H1 (cell line): ENCODE data around the gene AGPS. TPM values are rescaled to one million over a fixed set of nuclear protein-coding genes. Genes with fewer than 3 reads are reported as not detected.

Experiments
- CTCF ChIA-PET: fragments of 300-600 bp; sonication (Branson Sonifier 250); formaldehyde crosslinking; loops from one replicate; lab custom pipeline; 2021; ENCODE audit not compliant: partially characterized antibody; lab: Charles Lee
- POLR2A ChIA-PET: fragments of 300-600 bp; sonication (Branson Sonifier 250); formaldehyde crosslinking; loops from one replicate; lab custom pipeline; 2021; ENCODE audit warnings: inconsistent platforms; ENCODE audit not compliant: partially characterized antibody; lab: Charles Lee
- DNase-seq, 2 experiments: peaks; one replicate each; pipeline versions ENCODE4 v3.0.0 to v3.0.0-alpha.2; 2010 to 2022; ENCODE audit warnings: low spot score in 2 of 2, low read depth in 1 of 2, mixed read lengths in 1 of 2
- FAIRE-seq: peaks from 2 replicates; lab custom pipeline; 2011; peaks lifted over from hg19 to GRCh38; lab: Jason Lieb, UNC
- H2AFZ ChIP-seq: 2 replicates; pipeline ENCODE4 v1.8.1; 2012; ENCODE audit warnings: low read length, inconsistent platforms
- H2AK5ac ChIP-seq: 2 replicates; pipeline ENCODE4 v1.6.1; 2013; ENCODE audit warnings: low read depth, low read length
- H2BK120ac ChIP-seq: replicated peaks from 2 replicates; pipeline ENCODE3; 2013; ENCODE audit warnings: low read depth, low read length, inconsistent platforms
- H2BK12ac ChIP-seq: 2 replicates; pipeline ENCODE4 v1.6.1; 2013; ENCODE audit warnings: low read depth, low read length
- H2BK15ac ChIP-seq: 2 replicates; pipeline ENCODE4 v1.6.1; 2013; ENCODE audit warnings: low read length
- H2BK20ac ChIP-seq: 2 replicates; pipeline ENCODE4 v1.6.1; 2013; ENCODE audit warnings: low read length
- H2BK5ac ChIP-seq: 2 replicates; pipeline ENCODE4 v1.6.1; 2013; ENCODE audit warnings: low read depth, low read length
- H3K14ac ChIP-seq: 2 replicates; pipeline ENCODE4 v1.6.1; 2013; ENCODE audit warnings: inconsistent platforms; ENCODE audit not compliant: insufficient read length
- H3K18ac ChIP-seq: 2 replicates; pipeline ENCODE4 v1.6.1; 2013; ENCODE audit warnings: low read length; ENCODE audit errors: extremely low read depth
- H3K23ac ChIP-seq: 2 replicates; pipeline ENCODE4 v1.6.1; 2013; ENCODE audit warnings: inconsistent platforms; ENCODE audit not compliant: insufficient read length
- H3K23me2 ChIP-seq: 2 replicates; pipeline ENCODE4 v1.6.1; 2013; ENCODE audit warnings: low read depth, low read length
- H3K27ac ChIP-seq: 2 replicates; pipeline ENCODE4 v1.6.1; 2011; ENCODE audit warnings: low read depth, low read length, inconsistent platforms
- H3K27me3 ChIP-seq, 4 experiments: replicated peaks in 1 of 4; 1 replicate in 1 of 4; 2 replicates in 3 of 4; pipeline versions ENCODE4 v1.6.1 to v1.8.1; 2011 to 2013; ENCODE audit warnings: low read length in 3 of 4, mild to moderate bottlenecking in 3 of 4, inconsistent platforms in 2 of 4, mixed read lengths in 2 of 4, moderate library complexity in 1 of 4; ENCODE audit not compliant: control insufficient read depth in 3 of 4, insufficient read depth in 3 of 4; ENCODE audit errors: extremely low read depth in 1 of 4
- H3K36me3 ChIP-seq, 4 experiments: 2 replicates each; pipeline versions ENCODE4 v1.6.1 to v1.8.1; 2011 to 2013; ENCODE audit warnings: mild to moderate bottlenecking in 4 of 4, low read length in 3 of 4, moderate library complexity in 2 of 4, control low read depth in 1 of 4, inconsistent platforms in 1 of 4; ENCODE audit not compliant: insufficient read depth in 4 of 4, control insufficient read depth in 2 of 4
- H3K4ac ChIP-seq: replicated peaks from 2 replicates; pipeline ENCODE3; 2013; ENCODE audit warnings: low read length, low read depth, mixed read lengths, inconsistent platforms; ENCODE audit not compliant: insufficient read length
- H3K4me1 ChIP-seq, 4 experiments: replicated peaks in 1 of 4; 1 replicate in 1 of 4; 2 replicates in 3 of 4; pipeline versions ENCODE4 v1.6.1 to v1.8.1; 2011 to 2013; ENCODE audit warnings: low read length in 3 of 4, inconsistent platforms in 2 of 4, mixed read lengths in 1 of 4; ENCODE audit not compliant: insufficient read depth in 4 of 4, control insufficient read depth in 3 of 4
- H3K4me2 ChIP-seq, 2 experiments: 2 replicates each; pipeline versions ENCODE4 v1.6.1 to v1.8.1; 2011 to 2013; ENCODE audit warnings: low read depth in 2 of 2, low read length in 2 of 2, control low read depth in 1 of 2, inconsistent platforms in 1 of 2, mild to moderate bottlenecking in 1 of 2; ENCODE audit not compliant: insufficient read depth in 1 of 2
- H3K4me3 ChIP-seq, 4 experiments: fragments of 200-600, 300-600 bp in 1 of 4; sonication (generic), shearing (Covaris generic), sonication (Bioruptor Twin) in 1 of 4; 2 replicates each; pipeline versions ENCODE4 v1.5.1 to v1.8.1; 2011 to 2016; ENCODE audit warnings: low read length in 4 of 4, low read depth in 3 of 4, control low read depth in 2 of 4, inconsistent platforms in 2 of 4, mild to moderate bottlenecking in 2 of 4, mixed read lengths in 1 of 4, moderate library complexity in 1 of 4; ENCODE audit not compliant: insufficient read depth in 2 of 4; ENCODE audit errors: extremely low read depth in 1 of 4
- H3K56ac ChIP-seq: replicated peaks from 2 replicates; pipeline ENCODE3; 2013; ENCODE audit warnings: low read depth, mild to moderate bottlenecking, mixed read lengths, low read length, inconsistent platforms; ENCODE audit not compliant: insufficient read length
- H3K79me1 ChIP-seq: 2 replicates; pipeline ENCODE4 v1.6.1; 2013; ENCODE audit warnings: low read depth, low read length, control low read depth
- H3K79me2 ChIP-seq, 2 experiments: 2 replicates each; pipeline versions ENCODE4 v1.6.1 to v1.8.1; 2012 to 2013; ENCODE audit warnings: low read length in 2 of 2, mild to moderate bottlenecking in 2 of 2, inconsistent platforms in 1 of 2; ENCODE audit not compliant: insufficient read depth in 2 of 2, control insufficient read depth in 1 of 2
- H3K9ac ChIP-seq, 4 experiments: replicated peaks in 1 of 4; 1 replicate in 1 of 4; 2 replicates in 3 of 4; pipeline versions ENCODE4 v1.6.1 to v1.8.1; 2011 to 2013; ENCODE audit warnings: low read depth in 3 of 4, low read length in 3 of 4, control low read depth in 2 of 4, mild to moderate bottlenecking in 2 of 4, moderate library complexity in 2 of 4, inconsistent platforms in 1 of 4; ENCODE audit errors: extremely low read depth in 1 of 4
- H3K9me3 ChIP-seq, 2 experiments: 2 replicates each; pipeline versions ENCODE4 v1.6.1 to v1.8.1; 2012 to 2013; ENCODE audit warnings: mild to moderate bottlenecking in 2 of 2, moderate library complexity in 2 of 2, control low read depth in 1 of 2, inconsistent platforms in 1 of 2, low read depth in 1 of 2, low read length in 1 of 2, mixed read lengths in 1 of 2; ENCODE audit not compliant: insufficient read depth in 2 of 2
- H4K20me1 ChIP-seq, 2 experiments: replicated peaks in 1 of 2; 2 replicates each; pipeline versions ENCODE3 to v1.8.1; 2011 to 2013; ENCODE audit warnings: inconsistent platforms in 2 of 2, low read length in 2 of 2, mild to moderate bottlenecking in 1 of 2; ENCODE audit not compliant: insufficient read depth in 2 of 2, control insufficient read depth in 1 of 2
- H4K5ac ChIP-seq: 2 replicates; pipeline ENCODE4 v1.6.1; 2013; ENCODE audit warnings: low read length, low read depth, mixed read lengths, inconsistent platforms; ENCODE audit not compliant: insufficient read length
- H4K8ac ChIP-seq: 2 replicates; pipeline ENCODE4 v1.8.0; 2013; ENCODE audit warnings: mild to moderate bottlenecking, moderate library complexity, low read length, inconsistent platforms; ENCODE audit not compliant: insufficient read depth; ENCODE audit errors: extremely low read depth
- H4K91ac ChIP-seq: replicated peaks from 2 replicates; pipeline ENCODE3; 2013; ENCODE audit warnings: low read length, mixed read lengths, inconsistent platforms; ENCODE audit not compliant: insufficient read length
- EZH2 ChIP-seq: fragments of 200-600 bp; sonication (generic); IDR thresholded peaks from 2 replicates; pipeline ENCODE4 v1.7.1; 2012; ENCODE audit warnings: low read depth, mild to moderate bottlenecking, moderate library complexity, low read length, inconsistent platforms; ENCODE audit not compliant: severe bottlenecking
- POLR2AphosphoS5 ChIP-seq: IDR thresholded peaks from 2 replicates; pipeline ENCODE4 v1.6.1; 2011; ENCODE audit warnings: low read depth, low read length
- RAD21 ChIP-seq, 2 experiments: IDR thresholded peaks in 1 of 2; conservative IDR thresholded peaks in 1 of 2; 2 replicates each; pipeline ENCODE4 v1.6.1; 2011; ENCODE audit warnings: low read depth in 2 of 2, low read length in 2 of 2, improper control_type of control experiment in 1 of 2, inconsistent platforms in 1 of 2, mild to moderate bottlenecking in 1 of 2, moderate library complexity in 1 of 2
- SIN3A ChIP-seq, 2 experiments: IDR thresholded peaks in 1 of 2; conservative IDR thresholded peaks in 1 of 2; 2 replicates each; pipeline ENCODE4 v1.6.1; 2011 to 2012; ENCODE audit warnings: low read length in 2 of 2, improper control_type of control experiment in 1 of 2, low read depth in 1 of 2, mild to moderate bottlenecking in 1 of 2
- SUZ12 ChIP-seq: fragments of 200-600 bp; sonication (generic); IDR thresholded peaks from 2 replicates; pipeline ENCODE4 v1.6.1; 2012; ENCODE audit warnings: mild to moderate bottlenecking, inconsistent platforms, low read length, moderate library complexity, mixed read lengths
- polyA plus RNA-seq, 7 experiments: library from polyadenylated mRNA; depleted of rRNA in 3 of 7; stranded (reverse) in 5 of 7; unstranded in 2 of 7; fragments of >200 nt in 5 of 7; fragments of 200-250 nt in 2 of 7; gene quantifications; 1 replicate in 5 of 7; 2 replicates in 1 of 7; 4 replicates in 1 of 7; pipeline versions ENCODE4 v1.2.1 to v1.2.3, GENCODE V29; 2011 to 2013; ENCODE audit warnings: missing spikeins in 2 of 7, mixed read lengths in 2 of 7
- total RNA-seq: library from RNA; stranded (reverse); fragmentation: NEBNext Ultra II Directional; extraction: Animal tissue kit (Norgen Biotek cat#: 25700); gene quantifications from 2 replicates; pipeline ENCODE4 v1.2.1, GENCODE V29; 2021

AGPS gene
- total and polyA plus RNA-seq, 2 of the 8 experiments (the other 6 are each of a cell fraction or from before 2014, with no cell fraction given): 7.3 to 57.8 TPM

DNA sequence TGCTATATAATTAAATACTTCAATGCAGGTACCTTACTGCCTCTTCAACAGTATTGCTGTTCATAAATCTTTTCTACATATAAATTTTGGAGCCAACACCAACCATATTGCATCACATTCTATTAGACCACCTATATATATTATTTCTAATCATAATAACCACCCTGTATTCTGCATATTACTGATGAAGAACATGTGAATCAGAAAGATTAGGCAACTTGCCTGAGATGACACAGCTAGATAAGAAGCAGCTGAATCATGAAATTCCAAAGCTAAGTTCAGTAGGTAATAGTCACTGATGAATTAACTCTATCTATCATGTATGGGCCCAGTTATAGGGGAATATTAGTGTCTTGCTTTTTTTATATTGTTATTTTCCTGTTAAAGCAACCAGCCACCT, 161.8 kb downstream of the AGPS start:
- H3K56ac ChIP-seq: no peak overlapping the region

More for the DNA sequence above, 161.8 kb downstream of the AGPS start:
- POLR2A ChIA-PET: no interaction called here
- H2AFZ ChIP-seq: no peak overlapping the region
- no peak overlapping the region for H2BK5ac ChIP-seq
- no peak overlapping the region for H4K8ac ChIP-seq
- no peaks in the 10 kb centered on the region for H4K20me1 ChIP-seq
- peaks cover 7% of the 10 kb centered on the region; the same call in 1 of the 2 replicates for H3K23me2 ChIP-seq
- H3K9ac ChIP-seq: no peak overlapping the region
- no peak overlapping the region for H3K4ac ChIP-seq
- CTCF ChIA-PET: interaction anchor here (1.2 kb wide), 1 partner anchor 14 kb away, joined by 3 read pairs; no protein-coding TSS in a partner anchor
- no peak overlapping the region for H3K23ac ChIP-seq
- H3K18ac ChIP-seq: no peak overlapping the region
- no peak for FAIRE-seq
- H3K4me3 ChIP-seq: no peak overlapping the region
- no peaks in the 10 kb centered on the region for H3K36me3 ChIP-seq
- H3K79me2 ChIP-seq: no peaks in the 10 kb centered on the region
- no peak for DNase-seq
- H3K4me1 ChIP-seq: 0 out of 7 replicates have a peak, but pooled peaks cover 0 to 3% (median 0%) of the 10 kb centered on the region in 4 experiments
- no peak overlapping the region for H3K4me2 ChIP-seq
- no peak overlapping the region for H4K91ac ChIP-seq
- no peak overlapping the region for H2BK20ac ChIP-seq
- no peak overlapping the region for H3K27ac ChIP-seq
- H2BK15ac ChIP-seq: no peak overlapping the region
- no peak overlapping the region for H3K14ac ChIP-seq
- no peak overlapping the region for H2BK12ac ChIP-seq
- H4K5ac ChIP-seq: no peak overlapping the region
- H3K27me3 ChIP-seq: no peaks in the 10 kb centered on the region
- H3K9me3 ChIP-seq: peaks cover 0 to 8% of the 10 kb centered on the region in 2 experiments; a peak in 1 of 4 replicates
- H3K79me1 ChIP-seq: no peaks in the 10 kb centered on the region
- H2AK5ac ChIP-seq: no peak overlapping the region
- H2BK120ac ChIP-seq: no peak overlapping the region
- TF ChIP-seq EZH2 (no peak), POLR2AphosphoS5 (no peak), SUZ12 (no peak), SIN3A (conservative IDR thresholded peaks at IDR 0.05 in 1 of 2, IDR thresholded peaks at IDR 0.05 in 1 of 2; ENCODE audit: low read depth in 1 of 2, low read length in 2 of 2) (no peak), RAD21 (IDR thresholded peaks at IDR 0.05 in 1 of 2, conservative IDR thresholded peaks at IDR 0.05 in 1 of 2; ENCODE audit: low read depth in 2 of 2, low read length in 2 of 2) (no peak)
